A673 (cell line): ENCODE data around the gene REEP6. TPM values are rescaled to one million over a fixed set of nuclear protein-coding genes. Genes with fewer than 3 reads are reported as not detected.

Experiments
- BruUV-seq: library from RNA; stranded (reverse); fragments of 400-500 nt; replicated peaks from 2 replicates; lab custom pipeline; 2021; lab: Mats Ljungman, UMichigan
- CTCF ChIA-PET: fragments of 300-600 bp; sonication (Branson Sonifier 250); formaldehyde crosslinking; loops from one replicate; lab custom pipeline; 2022; ENCODE audit warnings: antibody characterized with exemption; lab: Charles Lee
- POLR2A ChIA-PET: fragments of 300-600 bp; sonication (Branson Sonifier 250); formaldehyde crosslinking; loops from one replicate; lab custom pipeline; 2022; ENCODE audit warnings: antibody characterized with exemption; ENCODE audit not compliant: low non-redundant PET; lab: Charles Lee
- DNase-seq: peaks from one replicate; pipeline ENCODE4 v3.0.0-alpha.2; 2015; ENCODE audit warnings: low spot score
- H3K27ac ChIP-seq: fragments of 200-600 bp; sonication (generic); 2 replicates; pipeline ENCODE4 v1.5.1; 2016; ENCODE audit warnings: mixed run types, low read depth, mild to moderate bottlenecking, mixed read lengths, antibody characterized with exemption, low read length; ENCODE audit not compliant: poor library complexity, severe bottlenecking
- H3K27me3 ChIP-seq: fragments of 200-600 bp; sonication (generic); replicated peaks from 2 replicates; pipeline ENCODE4 v1.6.1; 2017; ENCODE audit warnings: mixed run types, low read depth, mild to moderate bottlenecking, mixed read lengths, antibody characterized with exemption, low read length; ENCODE audit not compliant: insufficient read depth, poor library complexity
- H3K36me3 ChIP-seq: fragments of 200-600 bp; sonication (generic); 2 replicates; pipeline ENCODE4 v1.6.1; 2016; ENCODE audit warnings: mixed run types, mild to moderate bottlenecking, mixed read lengths, antibody characterized with exemption, low read length; ENCODE audit not compliant: insufficient read depth, poor library complexity, severe bottlenecking
- H3K4me1 ChIP-seq: fragments of 200-600 bp; sonication (generic); 2 replicates; pipeline ENCODE4 v1.6.1; 2017; ENCODE audit warnings: mixed run types, mild to moderate bottlenecking, mixed read lengths, antibody characterized with exemption, low read length; ENCODE audit not compliant: insufficient read depth, poor library complexity, severe bottlenecking
- H3K4me3 ChIP-seq: fragments of 200-600 bp; sonication (generic); 2 replicates; pipeline ENCODE4 v1.5.1; 2016; ENCODE audit warnings: low read depth, mixed run types, mild to moderate bottlenecking, mixed read lengths, low read length; ENCODE audit not compliant: poor library complexity, severe bottlenecking
- H3K9me3 ChIP-seq: fragments of 200-600 bp; sonication (generic); 2 replicates; pipeline ENCODE4 v1.6.1; 2016; ENCODE audit warnings: mixed run types, low read depth, mild to moderate bottlenecking, mixed read lengths, antibody characterized with exemption, low read length; ENCODE audit not compliant: poor library complexity, severe bottlenecking
- CTCF ChIP-seq: fragments of 300-800, 200-600 bp; sonication (generic); conservative IDR thresholded peaks from 2 replicates; pipeline ENCODE4 v1.5.1; 2017; ENCODE audit warnings: low read depth, mild to moderate bottlenecking, antibody characterized with exemption, low read length, moderate library complexity, mixed read lengths
- EZH2 ChIP-seq: fragments of 200-600 bp; sonication (generic); IDR thresholded peaks from 2 replicates; pipeline ENCODE4 v1.6.1; 2017; ENCODE audit warnings: borderline replicate concordance, low read depth, mild to moderate bottlenecking, mixed read lengths, antibody characterized with exemption, low read length; ENCODE audit not compliant: poor library complexity, severe bottlenecking
- intact Hi-C: fragments of 100-400 bp; cut with micrococcal nuclease; formaldehyde crosslinking; loops from one replicate; pipeline ENCODE4 v1.10.0; 2022; ENCODE audit not compliant: unreplicated experiment
- total RNA-seq: library from RNA; stranded (reverse); gene quantifications from 2 replicates; pipeline ENCODE4 v1.2.3, GENCODE V29; 2021

The REEP6 gene
- total RNA-seq, 1 experiment from 2014 or later, result 4.7 TPM

- BruUV-seq, result no TSS peak
- intact Hi-C loops, result no loop called here
- no peak overlapping the region for H3K4me3 ChIP-seq
- H3K27me3 ChIP-seq, result no peaks in the 10 kb centered on the region
- no peak for DNase-seq
- H3K4me1 ChIP-seq, result peaks cover 22% of the 10 kb centered on the region
- no peak overlapping the region for H3K27ac ChIP-seq
- H3K36me3 ChIP-seq, result no peaks in the 10 kb centered on the region
- ChIA-PET POLR2A (no interaction called here), CTCF (no interaction called here)
- no peak for TF ChIP-seq EZH2
- TF ChIP-seq CTCF, result no peak
- no peaks in the 10 kb centered on the region for H3K9me3 ChIP-seq
Measured at GRCh38 chr19:1459479-1459878, 31.5 kb upstream of the REEP6 start.

- intact Hi-C loops, result no loop called here
Measured at GRCh38 chr19:1460033-1460995, 30.7 kb upstream of the REEP6 start.

GRCh38 chr19:1461862-1462261 lies 29.1 kb upstream of the REEP6 start:
- no peak for DNase-seq
- CTCF ChIA-PET, result interaction anchor here (0.7 kb wide), 1 partner anchor 12 kb away, joined by 4 read pairs; no protein-coding TSS in a partner anchor
- Histone ChIP-seq H3K4me1 (peaks cover 2% of the 10 kb centered on the region), H3K27ac (no peak overlapping the region), H3K4me3 (no peak overlapping the region), H3K36me3 (no peaks in the 10 kb centered on the region), H3K27me3 (peaks cover 12% of the 10 kb centered on the region), H3K9me3 (no peaks in the 10 kb centered on the region)
- POLR2A ChIA-PET, result no interaction called here
- TF ChIP-seq EZH2 (no peak), CTCF (no peak)
- intact Hi-C loops, result no loop called here
- no TSS peak for BruUV-seq

More at GRCh38 chr19:1460033-1460995, 30.7 kb upstream of the REEP6 start:
- no peak overlapping the region for H3K4me3 ChIP-seq
- H3K36me3 ChIP-seq, result no peaks in the 10 kb centered on the region
- POLR2A ChIA-PET, result no interaction called here
- H3K4me1 ChIP-seq, result peaks cover 18% of the 10 kb centered on the region
- CTCF ChIA-PET, result no interaction called here
- DNase-seq, result no peak
- BruUV-seq, result no TSS peak
- no peaks in the 10 kb centered on the region for H3K9me3 ChIP-seq
- no peaks in the 10 kb centered on the region for H3K27me3 ChIP-seq
- no peak overlapping the region for H3K27ac ChIP-seq
- TF ChIP-seq EZH2, result no peak
- TF ChIP-seq CTCF, result no peak
